Measurements from ENCODE around the gene KCNH1.

Gene KCNH1

GRCh38 chr1:210949489-210949888 is 184.5 kb downstream of the KCNH1 start:
- DNase-seq (ENCODE audit: low read depth), result no peak
- no peak overlapping the region for H3K4me3 ChIP-seq (ENCODE audit: low read depth, low read length)
- TF ChIP-seq CTCF (IDR thresholded peaks at IDR 0.05; ENCODE audit: control insufficient read depth, extremely low read depth, insufficient read depth), result no peak

- DNase-seq (ENCODE audit: low read depth), result no peak
- H3K4me3 ChIP-seq (ENCODE audit: low read depth, low read length), result no peak overlapping the region
- no peak for TF ChIP-seq CTCF (IDR thresholded peaks at IDR 0.05; ENCODE audit: control insufficient read depth, extremely low read depth, insufficient read depth)
These were observed 184.9 kb downstream of the KCNH1 start for GRCh38 chr1:210949039-210949438.

GRCh38 chr1:210944252-210944651 is 189.7 kb downstream of the KCNH1 start:
- no peak for DNase-seq (ENCODE audit: low read depth)
- no peak overlapping the region for H3K4me3 ChIP-seq (ENCODE audit: low read depth, low read length)
- no peak for TF ChIP-seq CTCF (IDR thresholded peaks at IDR 0.05; ENCODE audit: control insufficient read depth, extremely low read depth, insufficient read depth)

- no peak for DNase-seq (ENCODE audit: low read depth)
- no peak overlapping the region for H3K4me3 ChIP-seq (ENCODE audit: low read depth, low read length)
- no peak for TF ChIP-seq CTCF (IDR thresholded peaks at IDR 0.05; ENCODE audit: control insufficient read depth, extremely low read depth, insufficient read depth)
These were observed 191.4 kb downstream of the KCNH1 start for GRCh38 chr1:210942513-210942912.

GRCh38 chr1:210940081-210940617 is 193.8 kb downstream of the KCNH1 start:
- H3K4me3 ChIP-seq (ENCODE audit: low read depth, low read length), result no peak overlapping the region
- TF ChIP-seq CTCF (IDR thresholded peaks at IDR 0.05; ENCODE audit: control insufficient read depth, extremely low read depth, insufficient read depth), result no peak
- no peak for DNase-seq (ENCODE audit: low read depth)

- TF ChIP-seq CTCF (IDR thresholded peaks at IDR 0.05; ENCODE audit: control insufficient read depth, extremely low read depth, insufficient read depth), result no peak
- no peak for DNase-seq (ENCODE audit: low read depth)
These were observed 195.5 kb downstream of the KCNH1 start for GRCh38 chr1:210938416-210938925.

GRCh38 chr1:210937846-210938245 is 196.1 kb downstream of the KCNH1 start:
- no peak for TF ChIP-seq CTCF (IDR thresholded peaks at IDR 0.05; ENCODE audit: control insufficient read depth, extremely low read depth, insufficient read depth)
- H3K4me3 ChIP-seq (ENCODE audit: low read depth, low read length), result no peak overlapping the region
- no peak for DNase-seq (ENCODE audit: low read depth)

More at GRCh38 chr1:210938416-210938925, 195.5 kb downstream of the KCNH1 start:
- no peak overlapping the region for H3K4me3 ChIP-seq (ENCODE audit: low read depth, low read length)

Measured in LNCaP clone FGC (cell line).